Heart left ventricle (tissue), 13 donors: Measurements from ENCODE around the gene GALNT2.

ENCODE experiments used
- CTCF ChIP-seq, 12 donors: fragments of 200-600 bp; sonication (generic) in 4 of 12; IDR thresholded peaks; one replicate each; pipeline versions ENCODE4 v1.5.0 to v1.8.0; 2018 to 2022; ENCODE audit warnings: antibody characterized with exemption in 12 of 12, mild to moderate bottlenecking in 5 of 12
- POLR2A ChIP-seq, 2 donors: fragments of 450-650 bp; IDR thresholded peaks; one replicate each; pipeline ENCODE4 v1.6.1; 2017; ENCODE audit warnings: antibody characterized with exemption in 2 of 2, mild to moderate bottlenecking in 2 of 2, moderate library complexity in 2 of 2
- donor health status: ischemic (EF 13 %, LVEDD 7.1; RV severe dilation, severe dysfunction).
- donor health status: DM: no; HTN: yes; CAD: no.
- donor health status: DM: no; HTN: no; CAD: no.
- donor health status: ischemic (EF 25% LVEDD 6.9; RV normal size, moderate dysfunction).
- donor health status: ischemic (EF 25% LVEDD 5.7; RV mildly dilated, moderate dysfunction).
- donor health status: ischemic (EF 35%, LVEDD 5.7; RV mildly dilated, moderate dysfunction).
- donor health status: nonischemic (EF 11% LVEDD 7.7; RV severe dilation, severe dysfunction).
- donor health status: DM: yes; HTN: yes; CAD: no.
- donor health status: PGD.
- donor health status: ischemic (EF 29% LVEDD 5.4; RV normal size, mild dysfunction).
- donor health status: nonischemic (EF 23%, LVEDD 6.1; RV moderate dilation, normal function).

DNA sequence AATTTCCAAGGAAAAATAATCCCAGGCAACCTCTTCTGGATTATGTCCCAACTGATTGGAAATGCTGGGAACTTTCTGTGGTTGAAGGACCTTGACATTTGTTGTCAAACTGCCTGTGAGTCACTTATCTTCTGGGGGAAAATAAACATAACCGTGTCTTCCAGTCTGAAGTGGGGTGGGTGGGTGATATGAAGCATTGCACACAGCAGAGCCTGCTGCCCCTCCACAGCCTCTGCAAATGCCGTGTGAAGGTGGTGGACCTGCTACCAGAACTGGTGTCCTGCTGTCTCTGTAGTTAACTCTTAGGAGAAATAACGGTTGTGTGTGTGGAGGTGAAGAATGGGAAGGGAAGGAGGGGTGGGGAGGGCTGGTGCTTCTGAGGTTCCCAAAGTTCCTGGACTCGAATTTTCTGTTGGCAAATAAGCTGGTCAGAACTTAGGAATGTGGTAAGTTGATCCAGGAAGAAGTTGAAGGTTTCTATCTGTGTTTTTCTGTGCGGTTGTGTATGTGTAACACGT, 23.2 kb downstream of the GALNT2 start:
- TF ChIP-seq CTCF (IDR thresholded peaks at IDR 0.05), result no peak
- TF ChIP-seq POLR2A (IDR thresholded peaks at IDR 0.05), result no peak
